Trophoblast cell (in vitro differentiated cells and primary cell): ENCODE results near the gene CPT1A.

Experiments used
- DNase-seq, 2 donors: peaks; one replicate each; pipeline ENCODE4 v3.0.0-alpha.2; 2016
- H2AFZ ChIP-seq: 2 replicates; pipeline ENCODE4 v1.6.1; 2013; ENCODE audit warnings: low read length, moderate library complexity, mild to moderate bottlenecking; ENCODE audit not compliant: insufficient read depth, poor library complexity
- H2AK5ac ChIP-seq: 2 replicates; pipeline ENCODE4 v1.6.1; 2013; ENCODE audit warnings: mild to moderate bottlenecking, low read length
- H2BK120ac ChIP-seq: 2 replicates; pipeline ENCODE4 v1.6.1; 2013; ENCODE audit warnings: low read length, mild to moderate bottlenecking, moderate library complexity; ENCODE audit not compliant: insufficient read depth, poor library complexity
- H2BK12ac ChIP-seq: 2 replicates; pipeline ENCODE4 v1.6.1; 2013; ENCODE audit warnings: mild to moderate bottlenecking, low read length, moderate library complexity
- H2BK5ac ChIP-seq: 2 replicates; pipeline ENCODE4 v1.6.1; 2013; ENCODE audit warnings: low read length, low read depth, moderate library complexity, mild to moderate bottlenecking; ENCODE audit not compliant: poor library complexity
- H3K14ac ChIP-seq: 2 replicates; pipeline ENCODE4 v1.6.1; 2013; ENCODE audit warnings: mild to moderate bottlenecking, low read length
- H3K18ac ChIP-seq: 2 replicates; pipeline ENCODE4 v1.6.1; 2013; ENCODE audit warnings: mild to moderate bottlenecking, low read length
- H3K23ac ChIP-seq: 2 replicates; pipeline ENCODE4 v1.6.1; 2013; ENCODE audit warnings: low read length
- H3K27ac ChIP-seq: 2 replicates; pipeline ENCODE4 v1.5.1; 2013; ENCODE audit warnings: low read depth, mild to moderate bottlenecking, inconsistent platforms, low read length, moderate library complexity
- H3K27me3 ChIP-seq: 2 replicates; pipeline ENCODE4 v1.6.1; 2013; ENCODE audit warnings: inconsistent platforms, mild to moderate bottlenecking, low read length, moderate library complexity; ENCODE audit not compliant: insufficient read depth
- H3K36me3 ChIP-seq, 2 experiments: 1 replicate in 1 of 2; 2 replicates in 1 of 2; pipeline ENCODE4 v1.6.1; 2013; ENCODE audit warnings: low read length in 2 of 2, mild to moderate bottlenecking in 2 of 2, moderate library complexity in 1 of 2; ENCODE audit not compliant: insufficient read depth in 2 of 2, control insufficient read depth in 1 of 2
- H3K4ac ChIP-seq: 2 replicates; pipeline ENCODE4 v1.6.1; 2013; ENCODE audit warnings: low read depth, mild to moderate bottlenecking, low read length, moderate library complexity
- H3K4me1 ChIP-seq, 2 experiments: 1 replicate in 1 of 2; 2 replicates in 1 of 2; pipeline ENCODE4 v1.6.1; 2013; ENCODE audit warnings: low read length in 2 of 2, mild to moderate bottlenecking in 2 of 2, moderate library complexity in 1 of 2; ENCODE audit not compliant: insufficient read depth in 2 of 2, control insufficient read depth in 1 of 2
- H3K4me2 ChIP-seq: 2 replicates; pipeline ENCODE4 v1.6.1; 2013; ENCODE audit warnings: inconsistent platforms, mild to moderate bottlenecking, low read length, moderate library complexity
- H3K4me3 ChIP-seq: 2 replicates; pipeline ENCODE4 v1.5.1; 2013; ENCODE audit warnings: mild to moderate bottlenecking, low read depth, low read length, inconsistent platforms
- H3K79me1 ChIP-seq: one replicate; pipeline ENCODE4 v1.6.1; 2013; ENCODE audit warnings: low read length
- H3K79me2 ChIP-seq: 2 replicates; pipeline ENCODE4 v1.6.1; 2013; ENCODE audit warnings: low read length, mild to moderate bottlenecking; ENCODE audit not compliant: control insufficient read depth, insufficient read depth, poor library complexity
- H3K9ac ChIP-seq: 2 replicates; pipeline ENCODE4 v1.6.1; 2013; ENCODE audit warnings: mild to moderate bottlenecking, low read length
- H3K9me3 ChIP-seq: 2 replicates; pipeline ENCODE4 v1.6.1; 2013; ENCODE audit warnings: low read depth, mild to moderate bottlenecking, control low read depth, inconsistent platforms, low read length; ENCODE audit not compliant: insufficient read depth
- H4K12ac ChIP-seq: 2 replicates; pipeline ENCODE4 v1.6.1; 2013; ENCODE audit warnings: low read depth, mild to moderate bottlenecking, low read length, moderate library complexity
- H4K8ac ChIP-seq: 2 replicates; pipeline ENCODE4 v1.6.1; 2013; ENCODE audit warnings: low read depth, mild to moderate bottlenecking, low read length, moderate library complexity
- H4K91ac ChIP-seq: one replicate; pipeline ENCODE4 v1.6.1; 2013; ENCODE audit warnings: low read depth, mild to moderate bottlenecking, low read length, moderate library complexity
- WGBS: extraction: QIAGEN DNeasy Blood & Tissue Kit; methylation state at CpG from one replicate; pipeline ENCODE4 v1.1.7; 2013; ENCODE audit warnings: missing lambda C conversion rate; ENCODE audit not compliant: insufficient read length, insufficient coverage; ENCODE audit errors: extremely low coverage; 5-methylcytosine and 5-hydroxymethylcytosine counted together

Gene CPT1A

GRCh38 chr11:68735125-68735524 lies 106.6 kb downstream of the CPT1A start:
- no peak for DNase-seq
- H3K4ac ChIP-seq, result no peak overlapping the region
- no peak overlapping the region for H3K9ac ChIP-seq
- no peak overlapping the region for H2BK120ac ChIP-seq
- no peak overlapping the region for H4K12ac ChIP-seq
- H3K36me3 ChIP-seq, result no peaks in the 10 kb centered on the region
- no peak overlapping the region for H3K4me3 ChIP-seq
- H2BK12ac ChIP-seq, result no peak overlapping the region
- H2BK5ac ChIP-seq, result no peak overlapping the region
- no peaks in the 10 kb centered on the region for H3K79me2 ChIP-seq
- no peak overlapping the region for H3K18ac ChIP-seq
- no peak overlapping the region for H2AFZ ChIP-seq
- H3K27me3 ChIP-seq, result no peaks in the 10 kb centered on the region
- no peak overlapping the region for H3K27ac ChIP-seq
- no peaks in the 10 kb centered on the region for H3K4me1 ChIP-seq
- H4K8ac ChIP-seq, result no peak overlapping the region
- peaks cover 1% of the 10 kb centered on the region for H3K9me3 ChIP-seq
- H3K4me2 ChIP-seq, result no peak overlapping the region
- H2AK5ac ChIP-seq, result no peak overlapping the region
- H3K14ac ChIP-seq, result no peak overlapping the region
- H3K23ac ChIP-seq, result no peak overlapping the region
- no peak overlapping the region for H4K91ac ChIP-seq
- no CpG with 5 or more reads among the region's 6 CpGs for WGBS
- H3K79me1 ChIP-seq, result no peaks in the 10 kb centered on the region

GRCh38 chr11:68734111-68734510 lies 107.6 kb downstream of the CPT1A start:
- H3K4me2 ChIP-seq, result no peak overlapping the region
- WGBS, result no CpG with 5 or more reads among the region's 7 CpGs
- no peak overlapping the region for H2BK120ac ChIP-seq
- no peak overlapping the region for H4K91ac ChIP-seq
- H2AFZ ChIP-seq, result no peak overlapping the region
- no peak overlapping the region for H3K14ac ChIP-seq
- H3K27ac ChIP-seq, result no peak overlapping the region
- H3K4me3 ChIP-seq, result no peak overlapping the region
- no peaks in the 10 kb centered on the region for H3K79me2 ChIP-seq
- no peaks in the 10 kb centered on the region for H3K4me1 ChIP-seq
- H2BK12ac ChIP-seq, result no peak overlapping the region
- no peak overlapping the region for H4K8ac ChIP-seq
- H3K18ac ChIP-seq, result no peak overlapping the region
- H3K23ac ChIP-seq, result no peak overlapping the region
- H3K4ac ChIP-seq, result no peak overlapping the region
- no peak overlapping the region for H4K12ac ChIP-seq
- no peak overlapping the region for H3K9ac ChIP-seq
- no peaks in the 10 kb centered on the region for H3K27me3 ChIP-seq
- DNase-seq, result no peak
- no peaks in the 10 kb centered on the region for H3K36me3 ChIP-seq
- H2BK5ac ChIP-seq, result no peak overlapping the region
- H3K9me3 ChIP-seq, result peaks cover 1% of the 10 kb centered on the region
- H2AK5ac ChIP-seq, result no peak overlapping the region
- no peaks in the 10 kb centered on the region for H3K79me1 ChIP-seq

DNA sequence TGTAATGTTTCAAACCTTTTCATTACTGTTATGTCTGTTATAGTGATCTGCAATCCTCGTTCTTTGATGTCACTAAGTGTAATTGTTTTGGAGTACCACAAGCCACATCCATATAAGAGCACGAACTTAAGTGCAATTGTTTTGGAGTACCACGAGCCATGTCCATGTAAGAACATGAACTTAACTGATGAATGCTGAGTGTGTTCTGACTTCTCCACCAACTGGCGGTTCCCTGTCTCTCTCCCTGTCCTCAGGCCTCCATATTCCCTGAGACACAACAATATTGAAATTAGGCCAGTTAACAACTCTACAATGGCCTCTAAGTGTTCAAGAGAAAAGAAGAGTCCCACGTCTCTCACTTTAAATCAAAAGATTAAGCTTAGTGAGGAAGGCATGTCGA lies 113.9 kb downstream of the CPT1A start:
- H2AK5ac ChIP-seq, result no peak overlapping the region
- H3K79me1 ChIP-seq, result no peaks in the 10 kb centered on the region
- no CpG with 5 or more reads among the region's 6 CpGs for WGBS
- no peak overlapping the region for H3K4me2 ChIP-seq
- H2BK120ac ChIP-seq, result no peak overlapping the region
- no peak overlapping the region for H3K18ac ChIP-seq
- no peak overlapping the region for H2AFZ ChIP-seq
- H4K12ac ChIP-seq, result no peak overlapping the region
- no peak overlapping the region for H4K91ac ChIP-seq
- no peaks in the 10 kb centered on the region for H3K27me3 ChIP-seq
- no peak overlapping the region for H3K9ac ChIP-seq
- H4K8ac ChIP-seq, result no peak overlapping the region
- no peak overlapping the region for H3K23ac ChIP-seq
- no peak overlapping the region for H3K4me3 ChIP-seq
- H2BK12ac ChIP-seq, result no peak overlapping the region
- H3K27ac ChIP-seq, result no peak overlapping the region
- H3K36me3 ChIP-seq, result no peaks in the 10 kb centered on the region
- H2BK5ac ChIP-seq, result no peak overlapping the region
- no peaks in the 10 kb centered on the region for H3K4me1 ChIP-seq
- H3K79me2 ChIP-seq, result no peaks in the 10 kb centered on the region
- DNase-seq, result no peak
- H3K14ac ChIP-seq, result no peak overlapping the region
- no peaks in the 10 kb centered on the region for H3K9me3 ChIP-seq
- no peak overlapping the region for H3K4ac ChIP-seq

- Histone ChIP-seq H3K27me3 (no peaks in the 10 kb centered on the region), H3K27ac (no peak overlapping the region), H3K14ac (no peak overlapping the region), H3K18ac (no peak overlapping the region), H3K9ac (no peak overlapping the region), H3K4ac (no peak overlapping the region), H3K9me3 (peaks cover 2% of the 10 kb centered on the region), H2BK12ac (no peak overlapping the region), H2AK5ac (no peak overlapping the region), H4K12ac (no peak overlapping the region), H2BK5ac (no peak overlapping the region), H3K79me2 (no peaks in the 10 kb centered on the region), H3K23ac (no peak overlapping the region), H4K91ac (no peak overlapping the region), H3K4me1 (no peaks in the 10 kb centered on the region), H3K4me3 (no peak overlapping the region), H3K79me1 (no peaks in the 10 kb centered on the region), H4K8ac (no peak overlapping the region), H2AFZ (no peak overlapping the region), H2BK120ac (no peak overlapping the region), H3K36me3 (no peaks in the 10 kb centered on the region), H3K4me2 (no peak overlapping the region)
- WGBS, result no CpG with 5 or more reads among the region's 4 CpGs
- DNase-seq, result no peak
Measured at GRCh38 chr11:68724293-68724692, 117.4 kb downstream of the CPT1A start.
